CD4-positive, alpha-beta T cell (primary cell): ENCODE measurements around the gene CPSF4L. TPM values are rescaled to one million over a fixed set of nuclear protein-coding genes. Genes with fewer than 3 reads are reported as not detected.

ENCODE experiments used
- ATAC-seq: fragments of 200-7000 bp; cut with Tn5 transposase; one replicate; pipeline ENCODE4 v1.10.0; 2022; ENCODE audit warnings: mild to moderate bottlenecking; ENCODE audit not compliant: poor library complexity
- CTCF ChIA-PET: fragments of 350-600 bp; sonication (Branson Sonifier 250); formaldehyde crosslinking; loops from one replicate; lab custom pipeline; 2021; ENCODE audit warnings: antibody characterized with exemption, inconsistent platforms; lab: Charles Lee
- POLR2A ChIA-PET: fragments of 350-600 bp; sonication (Branson Sonifier 250); formaldehyde crosslinking; loops from one replicate; lab custom pipeline; 2021; ENCODE audit warnings: antibody characterized with exemption, inconsistent platforms; lab: Charles Lee
- DNase-seq, 14 experiments: peaks; one replicate each; pipeline ENCODE4 v3.0.0-alpha.2; 2013 to 2020; ENCODE audit warnings: mixed read lengths in 2 of 14
- H3K27ac ChIP-seq, 2 donors: one replicate each; pipeline versions ENCODE4 v1.5.1 to v1.7.0; 2013; ENCODE audit warnings: low read length in 2 of 2, low read depth in 1 of 2, mild to moderate bottlenecking in 1 of 2
- H3K27me3 ChIP-seq, 2 experiments: 1 replicate in 1 of 2; 2 replicates in 1 of 2; pipeline versions ENCODE4 v1.6.1 to v1.7.0; 2013; ENCODE audit warnings: low read length in 2 of 2, control low read depth in 1 of 2, mild to moderate bottlenecking in 1 of 2, moderate library complexity in 1 of 2; ENCODE audit not compliant: insufficient read depth in 2 of 2, control insufficient read depth in 1 of 2
- H3K36me3 ChIP-seq: one replicate; pipeline ENCODE4 v1.6.1; 2013; ENCODE audit warnings: low read length, control low read depth; ENCODE audit not compliant: insufficient read depth
- H3K4me1 ChIP-seq: one replicate; pipeline ENCODE4 v1.6.1; 2013; ENCODE audit warnings: low read length, control low read depth; ENCODE audit not compliant: insufficient read depth
- H3K4me3 ChIP-seq: one replicate; pipeline ENCODE4 v1.5.1; 2013; ENCODE audit warnings: mild to moderate bottlenecking, low read length, moderate library complexity
- H3K9me3 ChIP-seq, 2 experiments: 1 replicate in 1 of 2; 2 replicates in 1 of 2; pipeline versions ENCODE4 v1.6.1 to v1.7.0; 2013; ENCODE audit warnings: low read length in 2 of 2, mild to moderate bottlenecking in 2 of 2, control low read depth in 1 of 2, moderate library complexity in 1 of 2; ENCODE audit not compliant: control insufficient read depth in 1 of 2, insufficient read depth in 1 of 2
- H3K27ac Mint-ChIP-seq: one replicate; pipeline ENCODE4 v1.8.0; 2020; ENCODE audit warnings: mixed read lengths
- H3K27me3 Mint-ChIP-seq: one replicate; pipeline ENCODE4 v1.8.0; 2021; ENCODE audit warnings: mixed read lengths
- H3K36me3 Mint-ChIP-seq: one replicate; pipeline ENCODE4 v1.8.0; 2021; ENCODE audit warnings: low read depth, mixed read lengths
- H3K4me1 Mint-ChIP-seq: one replicate; pipeline ENCODE4 v1.8.0; 2021; ENCODE audit warnings: low read depth, mixed read lengths
- H3K4me3 Mint-ChIP-seq: one replicate; pipeline ENCODE4 v1.8.0; 2020; ENCODE audit warnings: mild to moderate bottlenecking, mixed read lengths
- H3K9me3 Mint-ChIP-seq: one replicate; pipeline ENCODE4 v1.8.0; 2020; ENCODE audit warnings: mixed read lengths
- intact Hi-C, 2 experiments: fragments of 100-400 bp; cut with DNase I in 1 of 2; cut with micrococcal nuclease in 1 of 2; formaldehyde crosslinking; loops; one replicate each; pipeline versions ENCODE4 v1.15.1 to v1.9.0; 2023 to 2025; cut with DNase I, micrococcal nuclease
- total RNA-seq, 174 experiments: library from RNA in 2 of 174; stranded (reverse) in 2 of 174; gene quantifications; one replicate each; pipeline ENCODE4 v1.2.3 and lab custom pipeline; 2021 to 2026
- TF ChIP-seq, protein P1 (sequence below): fragments of 200-600 bp; IDR thresholded peaks from one replicate; pipeline ENCODE4 v1.8.0; 2022; ENCODE audit warnings: antibody characterized with exemption, mild to moderate bottlenecking

Gene CPSF4L
- total RNA-seq, 2 experiments from 2014 or later, result not detected

GRCh38 chr17:73200476-73200875 lies 61.2 kb downstream of the CPSF4L start:
- Histone ChIP-seq H3K27ac (no peak overlapping the region), H3K4me3 (no peak overlapping the region), H3K27me3 (no peaks in the 10 kb centered on the region), H3K36me3 (peaks cover 82% of the 10 kb centered on the region), H3K4me1 (peaks cover 24% of the 10 kb centered on the region), H3K9me3 (no peaks in the 10 kb centered on the region)
- Mint-ChIP-seq H3K27ac (no peak overlapping the region), H3K36me3 (peaks cover 94% of the 10 kb centered on the region), H3K9me3 (no peaks in the 10 kb centered on the region), H3K4me1 (peaks cover 30% of the 10 kb centered on the region), H3K27me3 (no peaks in the 10 kb centered on the region), H3K4me3 (no peak overlapping the region)
- ChIA-PET POLR2A (no interaction called here), CTCF (no interaction called here)
- intact Hi-C loops, result no loop called here
- ATAC-seq, result no peak
- no peak for DNase-seq
- TF ChIP-seq, protein P1, sequence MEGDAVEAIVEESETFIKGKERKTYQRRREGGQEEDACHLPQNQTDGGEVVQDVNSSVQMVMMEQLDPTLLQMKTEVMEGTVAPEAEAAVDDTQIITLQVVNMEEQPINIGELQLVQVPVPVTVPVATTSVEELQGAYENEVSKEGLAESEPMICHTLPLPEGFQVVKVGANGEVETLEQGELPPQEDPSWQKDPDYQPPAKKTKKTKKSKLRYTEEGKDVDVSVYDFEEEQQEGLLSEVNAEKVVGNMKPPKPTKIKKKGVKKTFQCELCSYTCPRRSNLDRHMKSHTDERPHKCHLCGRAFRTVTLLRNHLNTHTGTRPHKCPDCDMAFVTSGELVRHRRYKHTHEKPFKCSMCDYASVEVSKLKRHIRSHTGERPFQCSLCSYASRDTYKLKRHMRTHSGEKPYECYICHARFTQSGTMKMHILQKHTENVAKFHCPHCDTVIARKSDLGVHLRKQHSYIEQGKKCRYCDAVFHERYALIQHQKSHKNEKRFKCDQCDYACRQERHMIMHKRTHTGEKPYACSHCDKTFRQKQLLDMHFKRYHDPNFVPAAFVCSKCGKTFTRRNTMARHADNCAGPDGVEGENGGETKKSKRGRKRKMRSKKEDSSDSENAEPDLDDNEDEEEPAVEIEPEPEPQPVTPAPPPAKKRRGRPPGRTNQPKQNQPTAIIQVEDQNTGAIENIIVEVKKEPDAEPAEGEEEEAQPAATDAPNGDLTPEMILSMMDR, result no peak

GRCh38 chr17:73199751-73200317 lies 61.8 kb downstream of the CPSF4L start:
- Histone ChIP-seq H3K36me3 (peaks cover 78% of the 10 kb centered on the region), H3K4me1 (peaks cover 29% of the 10 kb centered on the region), H3K9me3 (no peaks in the 10 kb centered on the region), H3K4me3 (no peak overlapping the region), H3K27me3 (no peaks in the 10 kb centered on the region), H3K27ac (no peak overlapping the region)
- ATAC-seq (no peak), DNase-seq (no peak)
- TF ChIP-seq, protein P1, result no peak
- Mint-ChIP-seq H3K36me3 (peaks cover 90% of the 10 kb centered on the region), H3K9me3 (no peaks in the 10 kb centered on the region), H3K4me3 (no peak overlapping the region), H3K27ac (no peak overlapping the region), H3K4me1 (peaks cover 33% of the 10 kb centered on the region), H3K27me3 (no peaks in the 10 kb centered on the region)
- intact Hi-C loops, result loop anchor here (2.0 to 10.0 kb wide), 3 partner anchors 31 to 475 kb away; partner anchors contain the start of gene CDC42EP4 (in 1 of the 2)
- POLR2A ChIA-PET, result no interaction called here
- CTCF ChIA-PET, result no interaction called here

GRCh38 chr17:73198930-73199260 lies 62.8 kb downstream of the CPSF4L start:
- Histone ChIP-seq H3K9me3 (no peaks in the 10 kb centered on the region), H3K27ac (no peak overlapping the region), H3K4me3 (no peak overlapping the region), H3K36me3 (peaks cover 78% of the 10 kb centered on the region), H3K4me1 (peaks cover 28% of the 10 kb centered on the region), H3K27me3 (no peaks in the 10 kb centered on the region)
- DNase-seq (no peak), ATAC-seq (no peak)
- Mint-ChIP-seq H3K4me1 (peaks cover 33% of the 10 kb centered on the region), H3K27ac (no peak overlapping the region), H3K4me3 (no peak overlapping the region), H3K36me3 (peaks cover 85% of the 10 kb centered on the region), H3K27me3 (no peaks in the 10 kb centered on the region), H3K9me3 (no peaks in the 10 kb centered on the region)
- TF ChIP-seq, protein P1, result no peak
- intact Hi-C loops, result loop anchor here (2.0 to 10.0 kb wide), 3 partner anchors 32 to 474 kb away; partner anchors contain the start of gene CDC42EP4 (in 1 of the 2)
- ChIA-PET POLR2A (no interaction called here), CTCF (no interaction called here)

Other genes with a start within 250 kb of the CPSF4L start
- 10 to 100 TPM in 1 of 2 experiments, 1 to 10 TPM in 1; 9.7 to 12.2 TPM for gene SLC39A11, start 169.2 kb downstream of the CPSF4L start, total RNA-seq
- gene SSTR2, start 96.9 kb downstream of the CPSF4L start, total RNA-seq, result not detected
- 10 to 100 TPM; 83.0 to 86.2 TPM for gene COG1, start 68.8 kb downstream of the CPSF4L start, total RNA-seq
- gene CDC42EP4, start 50.1 kb upstream of the CPSF4L start, total RNA-seq, result 1 to 10 TPM; 2.9 to 3.5 TPM